ENCODE data around the gene PGBD5. TPM values are rescaled to one million over a fixed set of nuclear protein-coding genes. Genes with fewer than 3 reads are reported as not detected.

The PGBD5 gene
- total and polyA plus RNA-seq, 9 of the 15 experiments (the other 6 are each of a cell fraction or from before 2014, with no cell fraction given): under 0.01 to 0.40 (median 0.10) TPM; not detected in 3

GRCh38 chr1:230317823-230318819 lies 108.0 kb downstream of the PGBD5 start:
- WGBS (ENCODE audit: insufficient coverage, low coverage, missing lambda C conversion rate): 1% methylated on average over 23 of the region's 23 CpGs
- TF ChIP-seq SMARCC2 (IDR thresholded peaks at IDR 0.05; ENCODE audit: low read depth) (no peak), NFIC (IDR thresholded peaks at IDR 0.05) (peak; percentile 78), HDAC6 (IDR thresholded peaks at IDR 0.05; ENCODE audit: low read depth, low read length) (no peak), CTBP1 (IDR thresholded peaks at IDR 0.05; ENCODE audit: borderline replicate concordance) (peak; percentile 54; the same call in 1 of the 2 replicates), TAF15 (IDR thresholded peaks at IDR 0.05; ENCODE audit: low read depth, low read length) (no peak), PKNOX1 (IDR thresholded peaks at IDR 0.05) (peak; percentile 84), ARID1B (IDR thresholded peaks at IDR 0.05) (no peak)
- in situ Hi-C loops (cut with MboI): loop anchor here (25.0 kb wide), 1 partner anchor 606 kb away; no protein-coding TSS in a partner anchor
- DNase-seq (ENCODE audit: extremely low read depth in 1 of 4, low spot score in 3 of 4) (peak in 1 of 4 experiments; percentile 53), FAIRE-seq (no peak), ATAC-seq (peak; percentile 47; the same call in 1 of the 3 replicates)
- peaks cover 53 to 82% of the 10 kb centered on the region in 2 experiments for H3K27me3 ChIP-seq (ENCODE audit: control insufficient read depth in 2 of 2, insufficient read depth in 2 of 2, low read length in 2 of 2)
- no peak overlapping the region for H3K9ac ChIP-seq (ENCODE audit: insufficient read depth in 1 of 2, low read depth in 2 of 2, low read length in 2 of 2)
- H3K4me3 ChIP-seq: no peak overlapping the region
- no peaks in the 10 kb centered on the region for H3K79me2 ChIP-seq (ENCODE audit: control insufficient read depth, insufficient read depth, low read length)
- CTCF ChIA-PET (ENCODE audit: low intra/inter-chr PET ratio): no interaction called here
- intact Hi-C loops (cut with micrococcal nuclease): no loop called here
- no peak overlapping the region for H3K4me2 ChIP-seq (ENCODE audit: insufficient read depth, low read length)
- H3K9me1 ChIP-seq (ENCODE audit: control insufficient read depth, insufficient read depth, low read length): peaks cover 2% of the 10 kb centered on the region
- POLR2A ChIA-PET: interaction anchor here (0.8 to 1.1 kb wide), 2 partner anchors 10 to 14 kb away, joined by 3 read pairs; no protein-coding TSS in a partner anchor
- H3K36me3 ChIP-seq (ENCODE audit: control insufficient read depth, insufficient read depth, low read length): no peaks in the 10 kb centered on the region
- no peak overlapping the region for H2AFZ ChIP-seq (ENCODE audit: low read depth, low read length)
- BruUV-seq (replicated peaks): no TSS peak
- H3K27ac ChIP-seq (ENCODE audit: extremely low read depth, low read depth, low read length): no peak overlapping the region
- H3K4me1 ChIP-seq (replicated peaks in 1 of 2; ENCODE audit: control insufficient read depth in 2 of 2, insufficient read depth in 2 of 2, low read length in 2 of 2): peaks cover 0 to 3% of the 10 kb centered on the region in 2 experiments; a peak in 1 of 5 replicates
- no peaks in the 10 kb centered on the region for H3K9me3 ChIP-seq (replicated peaks; ENCODE audit: control insufficient read depth, insufficient read depth, low read depth, low read length)
- H4K20me1 ChIP-seq (replicated peaks; ENCODE audit: control insufficient read depth, insufficient read depth, low read length): peaks cover 4% of the 10 kb centered on the region; the same call in 1 of the 2 replicates

All from K562 (cell line).